Spleen (tissue), 11 donors: Measurements from ENCODE around the gene NEK9. TPM values are rescaled to one million over a fixed set of nuclear protein-coding genes. Genes with fewer than 3 reads are reported as not detected.

Experiments used
- DNase-seq: peaks from one replicate; pipeline ENCODE4 v3.0.0-alpha.2; 2020
- H3K27ac ChIP-seq, 8 donors: fragments of 200-600 bp; sonication (generic) in 7 of 8; 1 replicate in 4 of 8; 2 replicates in 4 of 8; pipeline versions ENCODE4 v1.5.0 to v1.8.0; 2016 to 2021; ENCODE audit warnings: inconsistent platforms in 4 of 8, mild to moderate bottlenecking in 4 of 8, moderate library complexity in 1 of 8
- H3K27me3 ChIP-seq, 7 donors: fragments of 200-600 bp; sonication (generic) in 6 of 7; replicated peaks in 1 of 7; 1 replicate in 4 of 7; 2 replicates in 3 of 7; pipeline versions ENCODE4 v1.5.0 to v1.8.0; 2016 to 2021; ENCODE audit warnings: inconsistent platforms in 3 of 7, mild to moderate bottlenecking in 1 of 7
- H3K36me3 ChIP-seq, 6 donors: fragments of 200-600 bp; sonication (generic) in 5 of 6; 1 replicate in 4 of 6; 2 replicates in 2 of 6; pipeline versions ENCODE4 v1.5.0 to v1.8.0; 2016 to 2021; ENCODE audit warnings: inconsistent platforms in 2 of 6
- H3K4me1 ChIP-seq, 6 donors: fragments of 200-600 bp; sonication (generic) in 5 of 6; 1 replicate in 3 of 6; 2 replicates in 3 of 6; pipeline versions ENCODE4 v1.5.0 to v1.8.0; 2016 to 2021; ENCODE audit warnings: inconsistent platforms in 3 of 6
- H3K4me3 ChIP-seq, 8 donors: fragments of 200-600 bp; sonication (generic) in 7 of 8; 1 replicate in 4 of 8; 2 replicates in 4 of 8; pipeline versions ENCODE4 v1.5.0 to v1.8.0; 2016 to 2021; ENCODE audit warnings: inconsistent platforms in 4 of 8, mild to moderate bottlenecking in 4 of 8, moderate library complexity in 2 of 8
- H3K9me3 ChIP-seq, 8 donors: fragments of 200-600 bp; sonication (generic) in 7 of 8; 1 replicate in 4 of 8; 2 replicates in 4 of 8; pipeline versions ENCODE4 v1.5.0 to v1.8.0; 2016 to 2021; ENCODE audit warnings: inconsistent platforms in 4 of 8
- POLR2A ChIP-seq, 3 donors: fragments of 450-650 bp; IDR thresholded peaks; one replicate each; pipeline ENCODE4 v1.5.1; 2017; ENCODE audit warnings: antibody characterized with exemption in 3 of 3, mild to moderate bottlenecking in 1 of 3
- POLR2AphosphoS5 ChIP-seq, 3 donors: sonication (generic); formaldehyde crosslinking; IDR thresholded peaks; one replicate each; pipeline ENCODE4 v1.5.1; 2017; ENCODE audit warnings: antibody characterized with exemption in 3 of 3
- WGBS, 5 donors: extraction: QIAGEN DNeasy Blood & Tissue Kit in 3 of 5; methylation state at CpG; one replicate each; pipeline versions ENCODE4 v1.1.5 to v1.1.7; 2013 to 2018; 5-methylcytosine and 5-hydroxymethylcytosine counted together
- intact Hi-C: fragments of 100-400 bp; cut with DNase I; formaldehyde crosslinking; loops from one replicate; pipeline ENCODE4 v1.15.0; 2023; ENCODE audit warnings: low total_unique reads
- polyA plus RNA-seq, 3 donors: library from polyadenylated mRNA; stranded (reverse); fragments of 200-250 nt; gene quantifications; one replicate each; pipeline ENCODE4 v1.2.1, GENCODE V29; 2013
- total RNA-seq, 7 donors: library from RNA; depleted of rRNA in 3 of 7; stranded (reverse); fragments of >200 nt in 3 of 7; fragmentation: NEBNext Ultra II Directional in 4 of 7; extraction: Animal tissue kit (Norgen Biotek cat#: 25700) in 4 of 7; gene quantifications; one replicate each; pipeline versions ENCODE4 v1.1.0 to v1.2.1, GENCODE V29; 2016 to 2021
- TF ChIP-seq, protein P1 (sequence below), 11 experiments: fragments of 200-600 bp in 7 of 11; fragments of 450-650 bp in 4 of 11; sonication (generic) in 4 of 11; IDR thresholded peaks in 8 of 11; conservative IDR thresholded peaks in 3 of 11; 1 replicate in 7 of 11; 2 replicates in 4 of 11; pipeline versions ENCODE4 v1.4.0 to v1.8.0; 2016 to 2021; ENCODE audit warnings: antibody characterized with exemption in 11 of 11, inconsistent platforms in 4 of 11, mild to moderate bottlenecking in 1 of 11
- donor health status: healthy with polysubstance abuse.
- donor health status: DM: no; HTN: no; CAD: no; lungs with moderate emphysema.
- donor health status: DM: no; HTN: no; CAD: no.
- donor health status: Bipolar disorder and iron deficiency.
- donor health status: healthy.
- donor health status: DM: no; HTN: no; CAD: no.
- donor health status: DM: yes; HTN: yes; CAD: no.

NEK9 gene
- total and polyA plus RNA-seq, 10 donors = 31.7 to 102 (median 72.0) TPM

DNA sequence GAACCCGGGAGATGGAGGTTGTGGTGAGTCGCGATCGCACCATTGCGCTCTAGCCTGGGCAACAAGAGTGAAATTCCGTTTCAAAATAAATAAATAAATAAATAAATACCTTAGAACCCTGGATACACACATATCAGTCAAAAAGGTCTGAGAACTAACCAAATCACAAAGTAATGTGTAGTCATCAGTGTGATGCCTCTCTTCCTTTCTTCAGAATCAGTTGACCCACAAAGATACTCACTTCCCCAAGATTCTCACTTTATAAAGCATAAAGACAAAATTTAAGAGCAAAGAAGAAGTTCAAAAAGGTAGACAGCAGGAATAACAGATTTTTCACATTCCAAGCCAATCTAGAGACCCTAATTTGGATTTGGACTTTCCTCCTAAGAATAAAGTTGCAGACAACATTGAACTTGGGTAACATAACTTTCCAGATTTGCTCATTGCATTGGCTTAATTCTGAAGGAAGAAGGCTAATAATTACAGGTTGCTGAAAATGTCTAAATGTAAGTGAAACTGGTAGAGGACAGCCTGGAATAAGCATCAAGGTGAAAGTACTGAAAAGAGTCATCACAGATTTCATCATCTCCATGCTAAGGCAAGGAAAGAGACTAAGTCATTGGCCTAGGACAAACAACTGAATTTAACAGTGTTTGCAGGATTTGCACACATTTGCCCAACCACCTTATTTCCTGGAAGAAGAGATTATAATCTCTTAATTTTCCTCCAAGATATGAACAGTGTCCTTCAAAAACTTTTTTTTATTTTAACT, 32.2 kb upstream of the NEK9 start:
- intact Hi-C loops = no loop called here
- peaks cover 0 to 96% (median 41%) of the 10 kb centered on the region in 6 donors for H3K4me1 ChIP-seq
- H3K27ac ChIP-seq = peak overlapping the region in 1 of 8 donors; percentile 20
- 93 to 99% (median 96%) methylated on average over 6 of the region's 6 CpGs for WGBS, 5 donors
- H3K4me3 ChIP-seq = no peak overlapping the region
- DNase-seq = no peak
- H3K27me3 ChIP-seq = no peaks in the 10 kb centered on the region
- no peaks in the 10 kb centered on the region for H3K9me3 ChIP-seq
- no peak for TF ChIP-seq POLR2AphosphoS5 (IDR thresholded peaks at IDR 0.05)
- TF ChIP-seq POLR2A (IDR thresholded peaks at IDR 0.05) = no peak
- TF ChIP-seq, protein P1, sequence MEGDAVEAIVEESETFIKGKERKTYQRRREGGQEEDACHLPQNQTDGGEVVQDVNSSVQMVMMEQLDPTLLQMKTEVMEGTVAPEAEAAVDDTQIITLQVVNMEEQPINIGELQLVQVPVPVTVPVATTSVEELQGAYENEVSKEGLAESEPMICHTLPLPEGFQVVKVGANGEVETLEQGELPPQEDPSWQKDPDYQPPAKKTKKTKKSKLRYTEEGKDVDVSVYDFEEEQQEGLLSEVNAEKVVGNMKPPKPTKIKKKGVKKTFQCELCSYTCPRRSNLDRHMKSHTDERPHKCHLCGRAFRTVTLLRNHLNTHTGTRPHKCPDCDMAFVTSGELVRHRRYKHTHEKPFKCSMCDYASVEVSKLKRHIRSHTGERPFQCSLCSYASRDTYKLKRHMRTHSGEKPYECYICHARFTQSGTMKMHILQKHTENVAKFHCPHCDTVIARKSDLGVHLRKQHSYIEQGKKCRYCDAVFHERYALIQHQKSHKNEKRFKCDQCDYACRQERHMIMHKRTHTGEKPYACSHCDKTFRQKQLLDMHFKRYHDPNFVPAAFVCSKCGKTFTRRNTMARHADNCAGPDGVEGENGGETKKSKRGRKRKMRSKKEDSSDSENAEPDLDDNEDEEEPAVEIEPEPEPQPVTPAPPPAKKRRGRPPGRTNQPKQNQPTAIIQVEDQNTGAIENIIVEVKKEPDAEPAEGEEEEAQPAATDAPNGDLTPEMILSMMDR (IDR thresholded peaks at IDR 0.05 in 8 of 11, conservative IDR thresholded peaks at IDR 0.05 in 3 of 11) = no peak
- peaks cover 0 to 13% (median 0%) of the 10 kb centered on the region in 6 donors for H3K36me3 ChIP-seq

DNA sequence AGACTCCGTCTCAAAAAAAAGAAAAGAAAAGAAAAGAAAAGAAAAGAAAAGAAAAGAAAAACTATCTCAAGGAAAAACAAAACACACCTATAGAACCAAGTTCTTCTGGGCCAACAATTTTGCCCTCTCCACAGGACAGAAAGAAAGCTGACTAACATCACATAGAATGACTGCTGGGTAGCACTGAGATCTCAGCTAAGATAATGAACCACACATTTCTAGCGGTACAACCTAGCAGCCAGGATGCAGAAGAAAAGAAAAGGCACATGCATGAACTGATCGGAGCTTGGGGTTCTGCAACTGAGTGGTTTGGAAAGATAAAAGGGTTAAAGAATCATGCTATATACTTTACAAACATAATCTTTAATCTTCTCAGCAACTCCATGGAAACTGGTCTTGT, 30.1 kb upstream of the NEK9 start:
- 65 to 79% (median 70%) methylated on average over 3 of the region's 3 CpGs for WGBS, 5 donors
- no peaks in the 10 kb centered on the region for H3K9me3 ChIP-seq
- H3K27me3 ChIP-seq = no peaks in the 10 kb centered on the region
- peaks cover 0 to 7% (median under 1%) of the 10 kb centered on the region in 6 donors for H3K36me3 ChIP-seq
- no peak overlapping the region for H3K4me3 ChIP-seq
- no peak overlapping the region for H3K27ac ChIP-seq
- DNase-seq = no peak
- intact Hi-C loops = no loop called here
- TF ChIP-seq POLR2AphosphoS5 (IDR thresholded peaks at IDR 0.05) (no peak), POLR2A (IDR thresholded peaks at IDR 0.05) (no peak)
- TF ChIP-seq, protein P1 (IDR thresholded peaks at IDR 0.05 in 8 of 11, conservative IDR thresholded peaks at IDR 0.05 in 3 of 11) = no peak
- peaks cover 0 to 96% (median 33%) of the 10 kb centered on the region in 6 donors for H3K4me1 ChIP-seq

DNA sequence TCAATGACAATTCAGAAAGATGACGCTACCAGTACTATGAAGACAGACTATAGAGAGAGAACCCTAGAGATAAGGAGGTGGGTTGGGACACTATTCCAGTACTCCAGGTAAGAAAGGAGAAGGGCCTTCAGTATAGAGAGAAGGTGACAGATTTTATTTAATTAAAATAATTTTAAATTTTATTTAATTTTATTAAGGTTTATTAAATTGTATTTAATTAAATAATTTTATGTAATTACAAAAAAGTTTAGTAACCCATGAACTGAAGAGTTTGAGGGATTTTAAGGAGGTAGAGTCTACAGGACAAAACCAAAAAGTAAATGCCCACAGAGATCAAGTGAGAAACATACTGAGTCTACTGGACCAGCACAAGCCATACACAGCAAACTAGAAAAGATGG, 29.3 kb upstream of the NEK9 start:
- Histone ChIP-seq H3K4me1 (peaks cover 0 to 91% (median 30%) of the 10 kb centered on the region in 6 donors), H3K9me3 (no peaks in the 10 kb centered on the region), H3K36me3 (peaks cover 0 to 15% (median 8%) of the 10 kb centered on the region in 6 donors), H3K27ac (no peak overlapping the region), H3K27me3 (no peaks in the 10 kb centered on the region), H3K4me3 (no peak overlapping the region)
- DNase-seq = no peak
- TF ChIP-seq POLR2A (IDR thresholded peaks at IDR 0.05) = no peak
- TF ChIP-seq, protein P1 (IDR thresholded peaks at IDR 0.05 in 8 of 11, conservative IDR thresholded peaks at IDR 0.05 in 3 of 11) = no peak
- TF ChIP-seq POLR2AphosphoS5 (IDR thresholded peaks at IDR 0.05) = no peak
- intact Hi-C loops = no loop called here
- WGBS, 5 donors = 97 to 100% (median 99%) methylated on average over 1 of the region's 1 CpG

DNA sequence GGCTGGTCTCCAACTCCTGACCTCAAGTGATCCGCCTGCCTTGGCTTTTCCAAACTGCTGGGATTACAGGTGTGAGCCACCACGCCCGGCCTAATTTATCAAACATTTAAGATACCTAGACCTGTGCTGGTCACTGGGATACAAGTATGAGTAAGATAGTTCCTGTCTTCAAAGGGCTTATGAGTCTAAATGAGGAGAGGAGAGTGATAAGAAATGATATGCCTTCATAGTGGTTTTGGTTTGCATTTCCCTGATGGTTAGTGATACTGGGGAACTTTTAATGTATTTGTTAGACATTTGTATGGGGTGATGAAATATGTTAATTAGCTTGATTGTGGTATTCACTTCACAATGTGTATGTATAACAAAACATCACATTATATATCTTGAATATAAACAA, 28.3 kb upstream of the NEK9 start:
- Histone ChIP-seq H3K4me3 (no peak overlapping the region), H3K27ac (no peak overlapping the region), H3K27me3 (no peaks in the 10 kb centered on the region), H3K9me3 (no peaks in the 10 kb centered on the region), H3K36me3 (peaks cover 0 to 23% (median 17%) of the 10 kb centered on the region in 6 donors), H3K4me1 (peaks cover 0 to 90% (median 25%) of the 10 kb centered on the region in 6 donors)
- 85 to 97% (median 93%) methylated on average over 3 of the region's 3 CpGs for WGBS, 5 donors
- TF ChIP-seq, protein P1 (IDR thresholded peaks at IDR 0.05 in 8 of 11, conservative IDR thresholded peaks at IDR 0.05 in 3 of 11) = no peak
- no peak for TF ChIP-seq POLR2A (IDR thresholded peaks at IDR 0.05)
- TF ChIP-seq POLR2AphosphoS5 (IDR thresholded peaks at IDR 0.05) = no peak
- intact Hi-C loops = no loop called here
- DNase-seq = no peak
